HG03139 (cell line): ENCODE data around the gene SLC9A4.

Experiments
- ATAC-seq: cut with Tn5 transposase; IDR thresholded peaks from one replicate; pipeline ENCODE4 v1.9.1; 2021; ENCODE audit not compliant: unreplicated experiment

Gene SLC9A4

DNA sequence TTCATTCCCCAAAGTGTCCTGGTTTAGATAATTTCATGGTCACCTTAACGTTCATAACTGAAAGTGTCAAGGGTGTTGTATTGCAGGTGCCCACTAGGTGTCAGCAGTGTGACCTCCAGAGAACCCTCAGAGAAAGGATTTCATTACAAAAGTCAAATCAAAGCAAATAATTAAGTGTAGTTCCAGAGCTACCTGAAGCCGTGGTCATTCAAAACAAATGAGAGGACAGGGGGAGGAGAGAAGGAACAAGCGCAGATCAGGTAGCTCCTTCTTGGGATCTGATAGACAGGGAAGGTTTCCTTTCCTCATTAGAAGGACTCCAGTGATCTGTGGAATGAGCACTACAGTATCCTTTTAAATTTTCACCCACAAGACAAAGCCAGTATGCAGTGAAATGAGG is at the start of gene SLC9A4:
Gene SLC9A4, plus strand, starts transcription at position 207 of the 400 bp plus-strand sequence. CDS start 534 bp downstream, outside the sequence.
- ATAC-seq: no peak

- no peak for ATAC-seq
Observed at GRCh38 chr2:102423368-102423767, 49.7 kb upstream of the SLC9A4 start.

- peak; percentile 89 for ATAC-seq
Observed at GRCh38 chr2:102424754-102425153, 48.3 kb upstream of the SLC9A4 start.

GRCh38 chr2:102425441-102426132 is 47.4 kb upstream of the SLC9A4 start:
- no peak for ATAC-seq

- ATAC-seq: no peak
Observed at GRCh38 chr2:102427249-102427648, 45.8 kb upstream of the SLC9A4 start.

DNA sequence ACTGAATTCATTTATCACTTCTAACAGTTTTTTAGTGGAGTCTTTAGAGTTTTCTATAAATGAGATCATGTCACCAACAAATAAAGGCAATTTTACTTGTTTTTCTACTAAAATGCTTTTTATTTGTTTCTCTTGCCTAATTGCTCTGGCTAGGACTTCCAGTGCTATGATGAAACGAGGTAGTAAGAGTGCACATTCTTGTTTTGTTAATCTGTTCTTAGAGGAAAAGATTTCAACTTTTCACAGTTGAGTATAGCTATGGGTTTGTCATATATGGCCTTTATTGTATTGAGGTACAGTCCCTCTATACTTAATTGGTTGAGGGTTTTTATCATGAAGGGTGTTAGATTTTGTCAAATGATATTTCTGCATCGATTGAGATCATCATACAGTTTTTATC is 44.5 kb upstream of the SLC9A4 start:
- ATAC-seq: no peak

DNA sequence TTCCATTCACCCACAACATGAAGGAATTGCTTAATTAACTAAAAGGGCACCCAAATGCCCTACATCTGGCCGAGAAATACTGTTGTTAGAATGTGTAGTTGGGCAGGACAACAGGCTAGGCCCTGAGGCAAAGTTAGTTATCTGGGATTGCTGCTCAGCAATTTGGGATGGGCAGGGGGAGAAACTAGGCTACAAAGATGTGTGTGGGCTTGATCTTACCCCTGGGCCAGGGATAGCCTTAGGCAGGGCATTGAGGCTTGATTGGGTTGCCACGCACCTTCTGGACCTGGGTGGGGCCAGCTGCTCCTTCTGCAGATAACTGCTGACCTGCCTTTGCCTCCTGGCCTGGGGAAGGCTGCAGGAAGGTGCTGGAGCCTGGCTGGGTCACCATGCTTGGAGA is 40.6 kb upstream of the SLC9A4 start:
- no peak for ATAC-seq

GRCh38 chr2:102433973-102434654 is 38.9 kb upstream of the SLC9A4 start:
- no peak for ATAC-seq

DNA sequence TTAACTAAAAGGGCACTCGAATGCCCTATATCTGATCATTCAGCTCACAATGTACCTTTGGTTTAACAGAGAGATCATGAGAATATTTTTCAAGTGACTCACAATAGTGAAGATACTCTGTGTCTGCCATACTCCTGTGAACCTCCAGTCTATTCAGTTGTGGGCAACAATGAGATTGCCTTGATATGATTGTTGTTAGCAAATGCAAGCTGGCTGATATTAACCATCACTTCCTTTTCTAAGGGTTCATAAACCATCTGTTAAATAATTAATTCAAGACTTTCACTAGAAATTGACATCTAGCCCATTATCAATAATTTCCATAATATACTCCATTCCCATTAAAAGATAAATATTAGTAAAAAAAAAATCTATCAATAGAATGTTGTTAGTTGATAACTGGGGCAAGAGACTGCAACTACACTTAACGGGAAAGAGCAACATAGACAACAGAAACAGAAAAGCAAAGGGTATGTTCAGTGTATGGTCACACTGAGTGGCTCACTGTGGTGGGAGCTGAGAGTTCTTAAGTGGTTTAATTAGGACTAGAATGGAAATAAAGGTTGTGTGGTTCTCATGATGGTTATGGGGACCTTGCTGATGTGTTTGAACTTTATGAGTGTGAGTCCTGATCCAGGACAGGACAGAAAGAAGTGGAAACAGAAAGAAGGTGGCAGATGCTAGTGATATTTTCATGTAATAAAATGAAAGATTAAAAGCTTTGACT is 38.2 kb upstream of the SLC9A4 start:
- ATAC-seq: peak; percentile 48

- ATAC-seq: no peak
Observed at GRCh38 chr2:102435741-102436140, 37.3 kb upstream of the SLC9A4 start.

GRCh38 chr2:102436323-102436722 is 36.7 kb upstream of the SLC9A4 start:
- ATAC-seq: no peak

- ATAC-seq: no peak
Observed at GRCh38 chr2:102437122-102437521, 35.9 kb upstream of the SLC9A4 start.

DNA sequence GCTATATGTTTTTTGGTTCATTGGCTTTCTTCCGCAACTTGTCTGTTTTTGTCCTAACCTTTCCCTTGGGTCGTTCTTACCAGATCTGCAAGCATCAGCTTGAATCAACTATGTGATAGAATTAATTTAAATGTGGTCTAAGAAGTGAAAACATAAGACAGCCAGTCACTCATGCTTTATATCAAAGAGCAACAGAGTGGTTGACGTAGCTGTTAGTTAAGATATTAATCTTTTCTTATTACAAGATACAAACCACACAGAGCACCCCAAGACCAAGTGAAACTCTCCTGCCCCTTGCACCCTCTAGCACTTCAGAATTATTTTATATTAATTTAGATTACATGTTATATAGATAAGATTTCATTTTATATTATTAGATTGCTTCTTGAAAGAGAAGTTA is 34.9 kb upstream of the SLC9A4 start:
- ATAC-seq: no peak

DNA sequence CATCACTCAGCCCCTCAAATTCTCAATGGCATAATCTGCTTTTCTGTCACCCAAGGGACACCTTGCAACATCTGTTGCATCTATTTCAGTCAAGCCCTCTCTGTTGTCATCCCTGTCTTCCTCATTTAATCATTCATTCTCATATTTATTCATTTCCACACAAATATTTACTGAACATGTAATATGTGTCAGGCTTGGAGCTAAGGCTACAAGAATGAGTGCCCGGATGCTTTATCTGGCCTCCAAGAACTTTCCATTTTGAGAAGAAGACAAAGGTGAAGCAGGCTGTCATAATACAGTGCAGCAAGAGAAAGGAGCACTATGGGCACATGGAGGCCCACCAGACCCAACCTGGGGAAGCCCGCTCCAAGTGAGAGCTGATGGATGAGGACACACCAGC is 34.4 kb upstream of the SLC9A4 start:
- no peak for ATAC-seq

DNA sequence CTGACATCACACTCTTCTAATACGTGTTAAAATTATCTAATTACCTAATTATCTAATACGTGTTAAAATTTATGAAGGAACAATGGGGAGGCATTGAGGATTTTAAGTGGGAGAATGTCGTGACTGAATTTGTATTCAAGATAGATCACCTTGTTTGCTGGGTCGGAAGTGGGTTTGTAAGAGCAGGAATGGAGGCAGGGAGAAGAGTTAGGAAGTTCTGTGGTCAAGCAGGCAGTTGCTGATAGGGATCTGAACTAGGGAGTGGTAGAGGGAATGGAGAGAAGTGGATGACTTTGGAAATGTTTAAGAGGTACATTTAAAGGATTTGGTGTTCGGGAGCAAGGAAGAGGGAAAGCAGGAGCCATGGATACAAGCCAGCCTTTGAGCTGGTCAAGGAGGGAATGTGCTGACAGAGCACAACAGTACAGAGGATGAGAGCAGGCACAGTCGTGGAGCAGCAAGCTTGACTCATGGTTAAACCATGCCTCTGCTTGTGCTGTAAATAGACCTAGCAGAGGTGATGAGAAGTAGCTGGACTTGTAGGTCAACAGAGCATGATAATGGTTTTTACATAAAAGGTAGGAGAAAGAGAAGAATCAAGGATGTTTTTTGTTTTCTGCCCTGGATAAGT is 33.8 kb upstream of the SLC9A4 start:
- no peak for ATAC-seq

- peak; percentile 53 for ATAC-seq
Observed at GRCh38 chr2:102442967-102443828, 29.8 kb upstream of the SLC9A4 start.

DNA sequence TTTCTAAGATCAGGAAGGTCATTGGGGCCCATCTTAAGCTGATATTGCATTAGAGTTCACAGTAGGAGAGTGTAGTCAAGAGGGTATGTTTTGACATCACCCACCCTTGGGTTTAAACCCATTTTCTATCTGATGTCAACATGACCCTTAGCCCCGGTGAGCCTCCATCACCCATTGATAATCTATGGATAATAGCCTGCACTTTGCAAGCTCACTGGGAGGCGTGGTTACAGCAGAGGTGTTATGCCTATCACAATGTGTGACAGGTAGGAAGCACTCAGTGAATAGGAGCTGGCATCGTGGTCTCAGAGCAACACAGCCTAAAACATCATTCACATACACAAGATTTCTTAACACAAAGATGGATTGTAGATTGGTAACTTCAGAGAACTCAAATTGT is 28.8 kb upstream of the SLC9A4 start:
- ATAC-seq: no peak

- no peak for ATAC-seq
Observed at GRCh38 chr2:102446936-102447335, 26.1 kb upstream of the SLC9A4 start.

GRCh38 chr2:102449370-102449974 is 23.6 kb upstream of the SLC9A4 start:
- ATAC-seq: no peak

GRCh38 chr2:102451968-102452367 is 21.1 kb upstream of the SLC9A4 start:
- no peak for ATAC-seq
